GM21576 (cell line): ENCODE measurements around the gene SLC13A3.
"Not testable (repeated sequence)": the region's sequence is repeated elsewhere in the genome, so short reads cannot be mapped to it uniquely, and the experiment has no call there.

Experiments used
- ATAC-seq: cut with Tn5 transposase; IDR thresholded peaks from one replicate; pipeline ENCODE4 v1.9.1; 2021; ENCODE audit warnings: mild to moderate bottlenecking, moderate library complexity; ENCODE audit not compliant: unreplicated experiment

SLC13A3 gene

GRCh38 chr20:46682063-46682821 is 31.0 kb upstream of the SLC13A3 start:
- no peak for ATAC-seq

GRCh38 chr20:46681032-46681854 is 30.0 kb upstream of the SLC13A3 start:
- no peak for ATAC-seq

DNA sequence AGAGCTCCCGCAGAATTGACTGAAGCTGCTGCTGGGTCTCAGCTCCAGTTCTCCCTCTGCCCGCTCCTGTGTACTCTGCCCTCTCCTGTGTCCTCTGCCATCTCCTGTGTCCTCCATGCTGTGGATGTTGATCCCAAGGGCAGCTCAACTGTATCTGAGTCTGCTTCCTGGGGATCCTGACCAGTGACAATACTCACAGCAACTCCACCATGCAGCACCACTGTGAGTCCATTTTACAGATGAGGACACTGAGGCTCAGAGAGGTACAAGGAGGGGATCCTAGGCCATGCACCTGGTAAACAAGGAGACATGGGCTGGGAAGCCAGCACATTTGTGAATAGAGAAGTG is 29.4 kb upstream of the SLC13A3 start:
- no peak for ATAC-seq

- no peak for ATAC-seq
These were observed 27.3 kb upstream of the SLC13A3 start for GRCh38 chr20:46678516-46678915.

- no peak for ATAC-seq
These were observed 26.3 kb upstream of the SLC13A3 start for GRCh38 chr20:46677608-46678007.

DNA sequence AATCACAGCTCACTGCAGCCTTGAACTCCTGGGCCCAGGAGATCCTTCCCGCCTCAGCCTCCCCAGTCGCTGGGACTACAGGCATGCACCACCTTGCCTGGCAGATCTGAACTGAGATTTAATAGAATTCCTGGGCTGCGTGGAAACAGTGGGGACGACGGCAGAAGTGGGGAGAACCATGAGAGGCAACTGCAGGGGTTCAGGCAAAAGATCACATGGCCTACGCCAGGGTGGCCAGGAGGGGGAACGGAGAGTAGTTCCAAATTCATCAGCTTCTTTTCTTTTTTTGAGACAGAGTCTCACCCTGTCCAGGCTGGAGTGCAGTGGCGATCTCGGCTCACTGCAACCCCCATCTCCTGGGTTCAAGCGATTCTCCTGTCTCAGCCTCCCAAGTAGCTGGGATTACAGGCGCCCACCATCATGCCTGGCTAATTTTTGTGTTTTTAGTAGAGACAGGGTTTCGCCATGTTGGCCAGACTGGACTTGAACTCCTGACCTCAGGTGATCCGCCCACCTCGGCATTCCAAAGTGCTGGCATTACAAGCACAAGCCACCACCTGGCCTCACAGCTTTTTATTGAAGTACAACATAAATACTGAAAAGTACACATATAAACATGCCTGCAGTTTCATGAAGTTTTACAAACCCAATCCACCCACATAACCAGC is 25.5 kb upstream of the SLC13A3 start:
- ATAC-seq, result not testable (repeated sequence)

- no peak for ATAC-seq
These were observed 23.2 kb upstream of the SLC13A3 start for GRCh38 chr20:46674253-46675083.

DNA sequence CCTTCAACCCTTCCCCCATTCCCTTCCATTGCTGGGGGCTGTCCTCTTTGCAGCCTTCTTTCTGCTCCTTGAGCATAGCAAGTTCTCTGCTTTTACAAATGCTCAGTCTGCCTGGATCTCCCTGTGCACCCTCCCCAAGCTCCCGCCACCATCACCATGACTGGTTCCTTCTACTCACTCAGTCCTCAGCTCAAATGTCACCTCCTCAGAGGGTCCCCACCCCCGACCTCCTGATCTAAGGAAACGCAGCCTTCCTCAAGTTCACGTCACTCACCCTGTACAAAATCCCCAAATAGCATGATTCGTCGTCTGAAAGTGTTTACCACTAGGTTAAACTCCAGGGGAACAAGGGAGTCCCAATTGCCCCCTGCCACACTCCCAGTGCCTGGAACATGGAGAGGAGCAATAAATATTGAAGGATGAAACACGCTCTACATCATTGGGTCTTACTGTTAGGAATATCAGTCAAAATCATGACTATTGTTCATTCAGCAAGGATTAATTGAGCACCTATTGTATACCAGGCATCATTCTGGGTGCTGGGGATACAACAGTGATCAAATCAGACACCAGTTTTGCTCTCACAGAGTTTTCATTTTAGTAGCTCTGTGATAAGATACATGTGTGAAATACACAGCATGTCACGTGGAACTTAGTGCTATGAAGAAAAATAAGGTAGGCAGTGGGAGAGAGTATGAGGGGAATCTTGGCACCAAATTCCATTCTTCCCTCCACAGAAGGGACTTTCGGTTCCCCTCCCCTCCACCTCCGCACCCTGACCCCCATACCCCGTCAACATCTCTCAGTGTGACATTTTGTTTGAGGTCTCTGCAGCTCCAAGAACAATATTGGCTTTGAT is 22.4 kb upstream of the SLC13A3 start:
- no peak for ATAC-seq

DNA sequence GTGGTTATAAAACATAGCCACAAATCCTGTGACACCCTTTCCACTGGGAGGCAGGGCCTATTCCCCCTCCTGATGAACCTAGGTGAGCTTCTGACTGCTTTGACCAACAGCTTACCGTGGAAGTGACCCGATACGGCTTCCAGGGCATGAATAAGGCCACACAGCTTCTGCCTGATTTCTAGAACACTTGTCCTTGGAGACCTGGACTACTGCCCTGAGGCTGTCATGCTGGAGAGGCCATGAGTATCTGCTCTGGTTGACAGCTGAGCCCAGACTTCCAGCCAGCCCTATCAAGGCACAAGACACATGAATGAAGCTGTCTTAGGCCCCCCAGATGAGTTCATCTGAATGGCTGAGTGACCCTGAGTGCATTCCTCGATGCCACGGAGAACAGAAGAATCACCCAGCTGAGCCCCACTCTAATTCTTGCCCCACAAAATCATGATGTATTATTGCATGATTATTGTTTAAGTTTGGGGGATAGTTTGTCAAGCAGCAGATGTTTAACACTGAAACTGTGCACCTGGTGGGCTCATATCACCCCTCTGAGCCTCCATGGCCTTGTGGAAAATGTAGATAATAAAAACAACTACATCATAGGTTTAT is 21.4 kb upstream of the SLC13A3 start:
- no peak for ATAC-seq

GRCh38 chr20:46671866-46672542 is 20.7 kb upstream of the SLC13A3 start:
- no peak for ATAC-seq

- ATAC-seq, result no peak
These were observed 19.6 kb upstream of the SLC13A3 start for GRCh38 chr20:46670585-46671584.

GRCh38 chr20:46670228-46670584 is 18.9 kb upstream of the SLC13A3 start:
- no peak for ATAC-seq

DNA sequence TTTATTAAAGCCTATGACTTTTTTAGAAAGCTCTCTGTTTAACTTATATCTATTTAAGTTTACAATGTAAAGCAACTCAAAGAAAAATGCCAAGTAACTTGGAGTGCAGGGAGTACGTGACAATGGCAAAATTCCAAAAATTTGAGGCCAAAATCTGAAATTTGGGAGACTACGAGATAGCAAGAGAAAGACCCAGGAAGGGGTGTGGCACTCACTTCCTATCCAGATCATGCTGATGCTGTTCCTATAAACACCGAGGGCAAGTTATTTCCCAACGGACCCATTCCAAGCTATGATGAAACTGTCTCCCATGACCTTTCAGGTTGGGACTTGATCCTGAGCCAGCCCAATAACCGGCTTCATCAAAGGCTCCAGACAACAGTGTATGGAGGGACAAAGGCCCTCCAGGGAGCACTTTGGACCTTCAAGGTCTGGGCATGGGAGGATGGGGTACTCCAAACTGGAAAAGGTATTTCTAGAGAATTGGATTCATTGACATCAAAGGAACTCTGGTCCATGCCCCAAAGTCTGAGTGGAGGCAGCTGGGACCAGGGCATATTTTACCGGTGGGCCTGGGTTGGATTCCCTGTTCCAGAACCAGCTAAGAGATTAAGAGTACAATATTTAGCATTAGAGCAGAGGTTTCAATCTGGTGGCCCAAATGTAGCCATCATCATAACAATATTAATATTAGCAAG is 15.7 kb upstream of the SLC13A3 start:
- no peak for ATAC-seq

DNA sequence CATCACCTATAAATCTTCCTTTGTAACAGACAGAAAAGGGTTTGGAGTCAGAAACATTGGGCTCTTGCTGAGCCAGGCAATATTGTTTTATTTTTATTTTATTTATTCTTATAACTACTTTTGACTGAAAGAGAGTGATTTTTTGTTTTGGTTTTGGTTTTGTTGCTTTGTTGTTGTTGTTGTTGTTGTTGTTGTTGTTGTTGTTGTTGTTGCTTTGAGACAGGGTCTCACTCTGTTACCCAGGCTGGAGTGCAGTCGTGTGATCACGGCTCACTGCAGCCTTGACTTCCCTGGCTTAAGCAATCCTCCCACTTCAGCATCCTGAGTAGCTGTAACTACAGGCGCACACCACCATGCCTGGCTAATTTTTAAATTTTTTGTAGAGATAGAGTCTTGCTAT is 15.0 kb upstream of the SLC13A3 start:
- ATAC-seq, result no peak

GRCh38 chr20:46665602-46666001 is 14.3 kb upstream of the SLC13A3 start:
- no peak for ATAC-seq

DNA sequence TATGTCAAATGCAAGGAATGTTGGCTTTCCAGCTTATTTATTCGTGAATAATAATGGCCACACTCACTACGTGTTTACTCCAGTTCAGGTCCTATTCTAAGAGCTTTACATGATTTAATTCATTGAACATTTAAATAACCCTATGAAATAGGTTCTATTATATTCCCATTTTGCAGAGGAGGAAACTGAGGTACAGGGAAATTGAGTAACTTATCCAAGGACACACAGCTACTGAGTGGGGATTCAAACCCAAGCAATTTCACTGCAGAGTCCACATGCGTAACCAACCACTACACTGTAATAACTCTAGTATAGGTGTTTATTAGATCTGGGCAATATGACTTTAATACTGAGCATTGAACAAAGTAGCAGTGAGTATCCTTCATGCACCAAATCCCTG is 12.3 kb upstream of the SLC13A3 start:
- no peak for ATAC-seq

DNA sequence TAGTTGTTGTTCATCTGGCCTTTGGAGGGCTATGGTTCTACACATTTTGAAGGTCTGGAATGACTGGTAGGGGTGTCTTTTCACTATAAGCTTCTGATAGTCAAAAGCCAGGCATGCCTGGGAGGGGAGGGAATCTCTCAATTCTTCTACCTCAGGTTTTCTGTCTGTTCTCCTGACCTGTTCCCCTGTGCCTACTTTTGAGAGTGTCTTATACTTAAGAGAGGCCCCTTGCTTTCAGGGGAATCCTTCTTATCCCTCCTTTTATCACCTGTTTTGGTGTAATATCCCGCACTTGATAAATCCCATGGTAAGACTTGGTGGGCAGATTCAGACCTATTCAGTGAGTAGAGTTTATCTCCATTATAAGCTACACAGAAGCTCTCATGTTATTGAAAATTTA is 10.4 kb upstream of the SLC13A3 start:
- ATAC-seq, result no peak
